Measurements from ENCODE around the gene C20orf204.
"Not testable (repeated sequence)": the region's sequence is repeated elsewhere in the genome, so short reads cannot be mapped to it uniquely, and the experiment has no call there.

Gene C20orf204

DNA sequence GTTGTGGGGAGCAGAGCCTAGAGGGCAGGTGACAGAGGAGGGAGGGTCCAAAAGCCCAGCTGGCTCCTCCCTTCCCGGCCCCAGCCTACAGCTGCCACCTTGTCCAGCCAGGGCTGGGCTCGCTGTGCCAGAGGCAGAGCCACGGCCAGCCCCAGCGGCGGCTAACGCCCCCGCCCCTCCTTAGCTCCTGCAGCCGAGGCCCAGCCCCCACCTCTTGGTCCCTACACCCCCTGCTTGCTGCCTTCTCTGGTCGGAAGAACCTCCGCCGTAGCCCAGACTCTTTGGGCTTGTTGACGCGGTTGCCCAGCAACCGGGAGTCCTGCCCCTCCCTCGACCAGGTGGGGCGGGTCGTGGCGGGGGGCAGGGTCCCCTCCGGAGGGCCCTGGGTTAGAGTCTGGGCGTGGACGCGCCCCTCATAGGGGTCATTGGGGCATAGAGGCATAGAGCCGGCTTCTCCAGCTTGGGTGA lies 48.7 kb downstream of the C20orf204 start:
- DNase-seq, result no peak

DNA sequence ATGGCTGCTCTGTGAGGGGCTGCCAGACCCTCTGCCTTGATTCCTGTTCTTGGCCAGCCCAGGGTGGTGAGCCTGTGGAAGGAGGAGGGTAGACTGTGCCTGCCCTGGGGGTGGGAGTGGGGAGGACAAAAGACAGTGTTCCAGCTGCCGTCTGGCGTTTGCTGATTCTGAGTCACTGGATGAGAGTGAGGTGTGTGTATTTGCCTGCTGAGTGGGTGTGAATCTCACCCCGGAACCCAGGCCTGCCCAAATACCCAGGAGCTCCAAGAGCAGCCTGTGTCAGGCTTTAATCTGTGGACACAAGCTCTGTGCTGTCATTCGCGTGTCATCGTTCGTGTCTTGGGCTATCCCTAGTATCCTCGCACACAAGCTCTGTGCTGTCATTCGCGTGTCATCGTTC lies 50.8 kb downstream of the C20orf204 start:
- no peak for DNase-seq

DNA sequence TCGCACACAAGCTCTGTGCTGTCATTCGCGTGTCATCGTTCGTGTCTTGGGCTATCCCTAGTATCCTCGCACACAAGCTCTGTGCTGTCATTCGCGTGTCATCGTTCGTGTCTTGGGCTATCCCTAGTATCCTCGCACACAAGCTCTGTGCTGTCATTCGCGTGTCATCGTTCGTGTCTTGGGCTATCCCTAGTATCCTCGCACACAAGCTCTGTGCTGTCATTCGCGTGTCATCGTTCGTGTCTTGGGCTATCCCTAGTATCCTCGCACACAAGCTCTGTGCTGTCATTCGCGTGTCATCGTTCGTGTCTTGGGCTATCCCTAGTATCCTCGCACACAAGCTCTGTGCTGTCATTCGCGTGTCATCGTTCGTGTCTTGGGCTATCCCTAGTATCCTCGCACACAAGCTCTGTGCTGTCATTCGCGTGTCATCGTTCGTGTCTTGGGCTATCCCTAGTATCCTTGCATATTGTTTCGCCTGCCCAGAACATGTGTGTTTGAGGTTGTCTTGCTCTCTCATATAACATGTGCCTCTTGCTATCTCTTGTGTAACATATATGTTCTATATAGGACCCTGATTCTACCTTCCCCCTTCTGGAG lies 51.3 kb downstream of the C20orf204 start:
- not testable (repeated sequence) for DNase-seq

DNA sequence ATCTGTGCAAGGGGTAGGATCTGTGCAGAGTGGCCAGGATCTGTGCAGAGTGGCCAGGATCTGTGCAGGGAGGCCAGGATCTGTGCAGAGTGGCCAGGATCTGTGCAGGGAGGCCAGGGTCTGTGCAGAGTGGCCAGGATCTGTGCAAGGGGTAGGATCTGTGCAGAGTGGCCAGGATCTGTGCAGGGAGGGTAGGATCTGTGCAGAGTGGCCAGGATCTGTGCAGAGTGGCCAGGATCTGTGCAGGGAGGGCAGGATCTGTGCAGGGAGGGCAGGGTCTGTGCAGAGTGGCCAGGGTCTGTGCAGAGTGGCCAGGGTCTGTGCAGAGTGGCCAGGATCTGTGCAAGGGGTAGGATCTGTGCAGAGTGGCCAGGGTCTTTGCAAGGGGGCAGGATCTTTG lies 52.6 kb downstream of the C20orf204 start:
- DNase-seq, result not testable (repeated sequence)

Data from cerebellar nuclear complex (tissue), 1 donor.